DMS79 treated with DMSO at 0.1 percent for 48 hours (cell line): Measurements from ENCODE around the gene TMPRSS4.

Experiments
- DNase-seq: peaks from one replicate; lab custom pipeline; 2025; lab: John Stamatoyannopoulos, UW

The TMPRSS4 gene

GRCh38 chr11:118105657-118106305 is 28.9 kb downstream of the TMPRSS4 start:
- no peak for DNase-seq

DNA sequence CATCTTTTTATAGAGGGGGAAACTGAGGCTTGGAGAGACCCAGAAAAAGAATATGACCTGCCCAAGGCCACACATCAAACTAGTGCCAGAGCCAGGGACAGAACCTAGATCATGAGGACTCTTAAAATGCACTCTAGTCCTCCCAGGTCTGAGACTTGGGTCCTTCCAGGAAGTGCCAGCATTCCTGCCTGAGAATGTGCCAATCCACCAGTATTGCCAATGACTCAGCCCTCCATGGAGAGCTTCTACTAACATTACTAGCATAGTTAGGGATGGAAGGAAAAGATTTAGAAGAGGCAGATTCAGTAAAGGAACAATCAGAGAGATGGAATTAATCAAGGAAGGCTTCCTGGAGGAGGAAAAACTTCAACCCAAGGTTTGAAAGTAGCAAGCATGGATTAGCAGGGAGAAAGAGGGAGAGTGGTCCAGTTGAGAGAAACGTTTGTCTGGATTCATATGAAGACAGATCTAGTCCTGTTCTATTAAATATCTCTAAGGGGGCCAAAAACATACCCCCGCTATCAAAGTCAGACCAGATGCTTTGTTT is 30.0 kb downstream of the TMPRSS4 start:
- no peak for DNase-seq

- DNase-seq = no peak
Measured at GRCh38 chr11:118108513-118108912, 31.6 kb downstream of the TMPRSS4 start.

DNA sequence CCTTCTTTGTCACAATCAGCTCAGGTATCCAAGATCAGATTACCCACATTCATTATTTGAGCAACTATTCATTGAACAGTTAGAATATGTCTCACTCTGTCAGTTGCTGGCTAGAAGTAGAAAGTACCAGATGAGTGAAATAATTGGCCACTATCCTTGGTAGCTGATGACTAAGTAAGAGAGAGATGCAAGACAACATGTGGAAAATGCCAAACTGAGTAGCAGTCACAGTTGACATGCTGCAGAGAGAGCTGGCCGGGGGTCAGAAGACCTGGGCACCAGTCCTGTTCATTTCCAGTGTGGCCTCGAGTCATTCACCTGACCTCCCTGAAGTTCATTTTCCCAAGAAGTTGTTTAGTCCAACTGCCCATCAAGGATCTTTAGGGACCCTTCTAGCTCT is 32.4 kb downstream of the TMPRSS4 start:
- DNase-seq = no peak

GRCh38 chr11:118111019-118111743 is 34.3 kb downstream of the TMPRSS4 start:
- no peak for DNase-seq

- no peak for DNase-seq
Measured at GRCh38 chr11:118111744-118112035, 34.8 kb downstream of the TMPRSS4 start.

DNA sequence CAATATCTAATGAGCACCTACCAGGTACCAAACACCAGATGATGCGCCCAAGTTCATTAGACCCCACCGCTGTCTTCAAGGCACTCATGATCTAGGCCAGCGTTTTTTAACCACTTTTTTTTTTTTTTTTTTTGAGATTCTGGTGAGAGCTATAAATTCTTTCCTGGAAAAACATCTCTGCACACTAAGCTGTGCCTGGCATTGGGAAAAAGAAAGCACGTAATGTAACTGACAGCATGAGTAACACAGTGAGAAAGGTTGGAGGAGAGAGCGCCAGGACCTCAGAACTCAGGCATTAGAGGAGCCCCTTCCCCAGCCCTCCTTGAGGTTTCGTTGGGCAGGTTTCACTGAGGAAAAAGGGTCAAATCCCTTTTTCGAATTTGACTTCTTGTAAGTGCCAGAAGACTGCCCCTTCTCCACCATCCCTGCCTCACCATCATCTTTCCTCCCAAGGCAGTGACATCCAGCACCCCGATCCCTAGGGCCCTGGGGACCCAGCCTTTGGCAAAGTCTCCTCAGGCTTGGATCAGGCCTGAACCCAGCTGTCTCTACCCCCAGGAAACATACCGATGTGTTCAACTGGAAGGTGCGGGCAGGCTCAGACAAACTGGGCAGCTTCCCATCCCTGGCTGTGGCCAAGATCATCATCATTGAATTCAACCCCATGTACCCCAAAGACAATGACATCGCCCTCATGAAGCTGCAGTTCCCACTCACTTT is 36.0 kb downstream of the TMPRSS4 start:
- no peak for DNase-seq

DNA sequence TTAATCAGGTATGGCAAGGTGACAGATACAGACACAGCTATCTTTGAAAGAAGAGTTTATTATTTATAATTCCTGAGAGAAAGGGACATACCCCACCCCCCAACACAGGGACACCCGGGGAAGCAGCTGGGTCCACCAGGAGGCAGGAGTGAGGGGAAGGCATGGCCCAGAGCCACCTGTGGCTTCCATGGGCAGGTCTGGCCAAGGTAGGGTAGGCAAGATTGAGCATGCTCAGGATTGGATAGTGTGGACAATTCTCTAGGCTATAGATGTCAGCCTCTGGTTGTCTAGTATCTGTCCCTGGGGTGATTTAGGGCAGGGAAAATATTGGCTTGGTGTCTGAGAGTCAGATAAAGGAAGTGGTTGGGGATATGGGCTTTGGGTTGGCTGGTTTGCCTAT is 37.4 kb downstream of the TMPRSS4 start:
- DNase-seq = no peak

DNA sequence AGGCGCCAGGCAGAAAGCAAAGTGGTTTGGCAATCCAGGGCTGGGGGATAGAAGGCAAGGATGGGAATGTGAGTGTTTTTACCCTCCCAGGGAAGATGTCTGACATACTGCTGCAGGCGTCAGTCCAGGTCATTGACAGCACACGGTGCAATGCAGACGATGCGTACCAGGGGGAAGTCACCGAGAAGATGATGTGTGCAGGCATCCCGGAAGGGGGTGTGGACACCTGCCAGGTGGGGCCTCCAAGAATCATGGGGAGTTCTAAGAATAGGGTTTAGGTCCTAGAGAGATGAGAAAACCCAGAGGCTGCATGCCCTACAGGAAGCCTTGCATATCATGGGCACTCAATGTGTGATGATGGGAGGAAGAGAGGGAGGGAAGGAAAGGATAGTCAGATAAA is 38.2 kb downstream of the TMPRSS4 start:
- DNase-seq = no peak

- DNase-seq = no peak
Measured at GRCh38 chr11:118117790-118118601, 41.1 kb downstream of the TMPRSS4 start.

- no peak for DNase-seq
Measured at GRCh38 chr11:118120793-118121192, 43.9 kb downstream of the TMPRSS4 start.

GRCh38 chr11:118124929-118125535 is 48.2 kb downstream of the TMPRSS4 start:
- no peak for DNase-seq

- DNase-seq = no peak
Measured at GRCh38 chr11:118126082-118126838, 49.4 kb downstream of the TMPRSS4 start.

GRCh38 chr11:118128310-118128709 is 51.4 kb downstream of the TMPRSS4 start:
- DNase-seq = no peak

DNA sequence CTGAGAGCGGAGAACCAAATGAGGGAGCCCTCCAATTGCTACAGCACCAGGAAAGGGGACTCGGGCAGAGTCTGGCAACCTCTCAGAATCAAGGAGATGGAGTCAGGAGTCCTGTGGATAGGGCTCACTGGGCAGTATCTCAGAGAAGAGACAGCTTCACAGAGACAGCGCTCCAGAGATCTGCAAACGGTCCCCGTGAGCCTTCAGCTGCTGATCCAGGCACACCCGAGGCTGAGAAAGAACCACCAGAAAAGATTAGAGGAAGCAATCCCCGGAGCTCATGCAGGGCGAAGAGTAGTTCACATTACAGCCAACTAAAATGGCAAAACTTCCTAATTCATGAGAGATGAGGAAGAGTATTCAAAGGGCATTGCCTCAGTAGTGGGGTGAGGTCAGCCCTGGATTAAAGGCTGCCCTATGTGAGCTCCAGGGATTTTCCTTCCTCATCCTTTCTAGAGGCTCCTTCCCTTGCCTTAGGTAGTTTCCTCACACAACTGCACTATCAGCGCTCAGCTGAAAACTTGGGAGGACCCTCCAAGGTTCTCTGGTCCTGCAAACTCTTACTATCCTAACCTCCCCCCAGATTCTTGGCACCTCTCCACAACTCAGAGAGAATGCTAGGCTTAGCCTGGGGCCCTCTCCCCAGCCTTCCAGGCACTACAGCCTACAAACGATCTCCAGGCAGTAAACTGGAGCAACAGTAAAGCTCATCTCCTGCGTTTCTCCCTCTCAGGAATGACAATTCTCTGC is 52.0 kb downstream of the TMPRSS4 start:
- no peak for DNase-seq

DNA sequence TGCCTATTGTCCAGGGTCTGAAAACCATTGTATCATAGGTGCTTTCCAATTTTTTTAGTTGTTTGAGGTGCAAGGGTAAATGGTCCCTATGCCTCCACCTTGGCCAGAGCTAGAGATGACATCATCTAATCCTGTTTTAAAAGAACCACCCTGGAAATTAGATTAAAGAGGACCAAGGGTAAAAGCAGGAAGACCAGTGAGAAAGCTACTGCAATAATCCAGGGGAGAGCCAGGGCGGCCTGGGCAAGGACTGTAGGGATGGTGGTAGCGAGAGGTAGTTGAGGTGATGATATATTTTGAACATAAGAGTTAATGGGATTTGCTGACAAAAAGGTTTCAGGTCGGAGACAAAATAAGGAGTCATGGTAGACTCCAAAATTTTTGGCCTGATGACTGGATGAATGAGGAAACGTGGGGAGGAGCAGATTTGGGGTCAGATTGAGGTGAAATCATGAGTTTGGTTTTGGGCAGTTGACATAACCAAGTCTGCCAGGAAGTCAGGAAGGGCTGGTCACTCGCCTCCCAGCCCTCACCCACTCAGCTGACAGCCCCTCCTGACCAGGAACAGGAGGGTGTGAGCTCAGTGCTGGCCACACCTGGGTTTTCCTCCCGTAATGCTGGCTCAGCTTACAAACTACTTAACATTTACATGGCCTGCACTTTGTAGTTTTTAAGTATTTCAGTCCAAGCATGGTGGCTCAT is 52.7 kb downstream of the TMPRSS4 start:
- DNase-seq = no peak

DNA sequence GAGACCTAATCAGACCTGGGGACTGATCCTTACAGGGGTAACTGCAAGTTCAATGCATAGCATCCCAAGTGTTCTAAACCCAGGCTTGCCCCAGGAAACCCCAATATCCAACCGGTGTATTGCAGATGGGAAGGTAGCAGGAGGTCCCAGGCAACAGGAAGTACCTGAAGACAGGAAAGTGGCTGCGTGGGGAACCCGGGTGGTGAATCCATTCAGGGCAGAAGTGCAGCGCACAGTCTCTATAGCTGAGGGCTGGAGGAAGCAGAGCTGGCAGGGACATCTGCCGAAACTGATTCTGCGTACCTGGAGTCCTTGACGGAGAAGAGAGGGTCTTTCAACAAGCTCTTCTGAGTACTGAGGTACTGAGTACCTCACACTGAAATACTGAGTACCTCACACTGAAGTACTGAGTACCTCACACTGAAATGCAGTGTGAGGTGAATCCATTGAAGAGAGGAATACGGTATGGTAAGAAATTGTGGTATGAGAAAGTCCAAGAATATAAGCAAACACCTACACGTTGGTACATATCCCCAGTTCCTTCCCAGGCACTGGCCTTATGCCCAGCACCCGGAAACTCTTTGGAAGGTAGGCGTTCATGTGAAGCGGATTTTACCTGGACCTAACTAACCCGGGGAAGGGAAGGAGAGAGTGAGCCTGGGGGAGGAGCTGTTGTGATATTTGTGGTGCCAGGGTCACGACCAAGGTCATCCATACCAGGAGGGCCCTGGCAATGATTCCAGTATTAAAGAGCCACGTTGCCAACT is 55.7 kb downstream of the TMPRSS4 start:
- DNase-seq = no peak

DNA sequence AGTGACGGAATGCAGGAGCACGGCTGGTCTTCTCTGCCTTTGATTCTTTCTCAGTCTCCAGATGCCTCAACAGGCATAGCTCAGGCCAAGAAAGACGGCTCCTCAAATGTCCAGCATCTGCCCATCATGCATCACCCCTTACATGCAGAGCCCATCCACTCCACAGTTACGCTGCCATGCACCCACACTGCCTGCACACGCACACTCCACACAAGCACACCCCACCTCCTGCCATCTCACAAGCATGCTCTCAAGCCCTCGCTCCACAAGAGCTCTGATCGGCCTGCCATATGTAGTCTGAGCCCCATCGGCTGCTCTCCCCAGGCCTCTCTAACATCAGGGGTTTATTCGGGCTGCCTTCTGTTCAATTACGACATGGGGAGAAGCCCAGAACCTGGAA is 56.9 kb downstream of the TMPRSS4 start:
- DNase-seq = no peak
